Measurements from ENCODE around the gene IFNL3.
"Not testable (repeated sequence)": the region's sequence is repeated elsewhere in the genome, so short reads cannot be mapped to it uniquely, and the experiment has no call there.

Gene IFNL3

GRCh38 chr19:39253374-39254149 lies 8.8 kb upstream of the IFNL3 start:
- no peak for DNase-seq

GRCh38 chr19:39252458-39252857 lies 7.7 kb upstream of the IFNL3 start:
- DNase-seq = no peak

GRCh38 chr19:39251846-39252245 lies 7.0 kb upstream of the IFNL3 start:
- no peak for DNase-seq

- DNase-seq = no peak
Observed at GRCh38 chr19:39251081-39251480, 6.3 kb upstream of the IFNL3 start.

DNA sequence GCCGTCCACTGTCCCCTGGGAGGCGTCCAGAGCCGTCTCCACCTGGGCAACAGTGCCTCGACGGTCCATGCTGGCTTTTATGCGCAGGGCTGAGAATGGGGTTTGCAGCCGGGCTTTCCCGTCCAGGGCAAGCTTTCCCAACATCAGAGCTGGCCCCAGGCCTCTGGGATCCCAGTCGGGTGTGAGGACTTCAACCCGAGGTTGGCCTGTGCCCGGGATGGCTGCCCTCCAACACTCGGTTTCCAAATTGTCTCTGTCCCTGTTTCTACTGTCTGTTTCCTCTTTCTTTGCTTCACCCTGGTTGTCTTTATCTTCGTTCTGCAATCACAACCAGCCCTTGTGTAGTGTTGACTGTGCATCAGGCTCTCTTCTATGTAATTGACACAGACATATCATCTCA lies 4.0 kb upstream of the IFNL3 start, which contains the start of gene IFNL4:
Gene IFNL4, minus strand, starts transcription at position 51 of the 400 bp plus-strand sequence.
- no peak for DNase-seq

DNA sequence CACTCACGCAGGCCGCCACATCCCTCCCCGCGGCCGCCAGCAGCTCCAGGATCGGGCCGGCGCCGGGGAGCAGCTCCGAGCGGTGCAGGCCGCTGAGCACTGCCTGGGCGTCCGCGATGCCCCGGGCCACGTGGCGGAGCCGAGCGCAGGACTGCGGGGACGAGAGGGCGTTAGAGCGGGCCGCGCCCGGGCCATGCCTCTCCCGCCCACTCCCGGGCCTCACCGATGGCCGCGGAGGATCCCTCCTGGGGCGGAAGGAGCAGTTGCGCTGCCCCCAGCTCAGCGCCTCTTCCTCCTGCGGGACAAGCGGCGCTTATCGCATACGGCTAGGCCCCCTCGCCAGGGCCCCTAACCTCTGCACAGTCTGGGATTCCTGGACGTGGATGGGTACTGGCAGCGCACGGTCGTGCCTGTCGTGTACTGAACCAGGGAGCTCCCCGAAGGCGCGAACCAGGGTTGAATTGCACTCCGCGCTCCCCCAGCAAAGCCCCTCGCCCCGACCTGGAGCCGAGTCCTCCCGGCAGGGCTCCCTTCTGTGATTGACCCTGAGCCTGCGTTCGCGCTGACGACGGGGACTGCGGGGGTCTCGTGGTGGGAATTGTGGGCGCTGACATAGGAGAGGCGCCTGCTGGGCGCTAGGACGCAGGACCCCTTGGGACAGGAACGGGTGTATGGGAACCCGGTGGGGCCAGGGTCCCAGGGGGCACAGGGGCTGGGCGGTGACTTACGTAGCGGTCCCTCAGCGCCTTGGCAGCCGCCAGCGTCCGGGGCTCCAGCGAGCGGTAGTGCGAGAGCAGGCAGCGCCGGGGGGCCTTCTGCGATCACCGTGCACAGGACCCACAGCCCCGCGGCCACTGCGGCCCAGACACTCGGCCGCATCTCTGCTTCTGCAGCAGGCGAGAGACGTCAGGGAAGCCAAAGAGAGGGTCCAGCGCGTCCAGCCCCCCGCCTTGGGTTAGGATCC lies 3.2 kb upstream of the IFNL3 start:
- no peak for DNase-seq

DNA sequence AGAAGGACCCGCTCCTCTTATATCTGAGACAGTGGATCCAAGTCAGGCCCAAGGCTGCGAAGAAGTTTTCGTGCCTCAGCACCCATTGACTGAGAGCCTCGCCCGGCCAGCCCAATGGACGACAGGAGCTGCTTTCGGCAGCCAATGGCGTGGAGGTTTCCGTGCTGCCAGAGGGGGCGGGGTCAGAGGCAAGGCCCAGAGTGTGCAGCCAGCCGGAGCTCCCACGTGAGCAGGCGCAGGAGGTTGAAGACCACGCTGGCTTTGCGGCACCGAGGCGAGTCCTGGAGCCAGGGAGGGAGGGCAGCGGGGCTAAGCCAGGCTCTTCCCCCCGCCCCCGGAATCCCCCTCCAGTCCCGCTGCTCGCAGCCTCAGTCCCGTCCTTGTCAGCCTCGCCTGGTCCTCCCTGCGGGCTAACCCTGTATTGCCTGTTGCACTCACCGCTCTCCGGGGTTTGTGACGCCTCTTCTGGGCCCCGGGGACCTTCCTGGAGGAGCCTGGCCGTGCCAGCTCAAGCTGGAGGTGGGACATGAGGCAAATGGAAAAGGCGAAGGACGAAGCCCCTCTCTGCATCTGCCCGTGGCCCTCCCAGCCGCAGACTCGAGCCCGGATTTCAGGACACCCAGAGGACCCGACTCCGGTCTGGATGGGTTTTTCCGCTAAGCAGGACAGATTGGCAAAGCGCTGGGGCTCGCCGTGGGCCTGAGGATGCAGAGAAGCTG lies 2.3 kb upstream of the IFNL3 start:
- DNase-seq = peak in 24 of 58 donors; percentile 2 to 51 (median 12)

DNA sequence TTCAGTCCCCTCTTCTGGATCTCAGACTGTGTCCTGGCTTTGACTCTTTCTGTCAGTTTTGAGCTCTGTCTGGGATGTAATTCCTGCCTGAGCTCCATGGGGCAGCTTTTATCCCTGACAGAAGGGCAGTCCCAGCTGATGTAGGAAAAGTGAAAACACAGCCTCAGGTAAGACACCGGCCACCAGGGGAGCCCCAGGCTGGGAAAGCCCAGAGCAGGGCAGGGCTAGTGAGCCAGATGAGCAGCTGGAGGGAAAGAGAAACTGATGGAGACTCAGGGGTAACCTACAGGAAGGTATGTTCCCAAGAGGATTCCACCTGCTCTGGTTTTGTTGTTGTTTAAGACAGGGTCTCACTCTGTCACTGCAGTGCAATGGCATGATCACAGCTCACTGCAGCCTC lies 360 bp upstream of the IFNL3 start:
- not testable (repeated sequence) for DNase-seq

DNA sequence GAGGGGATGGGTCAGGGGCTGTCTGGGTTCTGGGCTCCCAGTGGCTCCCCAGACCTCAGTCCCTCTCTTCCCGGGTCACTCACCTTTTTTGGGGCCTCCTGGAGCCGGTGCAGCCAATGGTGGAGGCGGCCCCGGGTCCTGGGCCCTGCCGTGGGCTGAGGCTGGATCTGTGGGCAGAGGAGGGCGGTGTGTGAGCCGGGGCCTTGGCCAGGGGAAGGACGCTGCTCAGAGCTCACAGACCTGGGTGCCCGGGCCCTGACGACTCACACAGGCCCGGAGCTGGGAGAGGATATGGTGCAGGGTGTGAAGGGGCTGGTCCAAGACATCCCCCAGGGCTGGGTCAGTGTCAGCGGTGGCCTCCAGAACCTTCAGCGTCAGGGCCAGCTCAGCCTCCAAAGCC lies 1.1 kb downstream of the IFNL3 start:
- not testable (repeated sequence) for DNase-seq

DNA sequence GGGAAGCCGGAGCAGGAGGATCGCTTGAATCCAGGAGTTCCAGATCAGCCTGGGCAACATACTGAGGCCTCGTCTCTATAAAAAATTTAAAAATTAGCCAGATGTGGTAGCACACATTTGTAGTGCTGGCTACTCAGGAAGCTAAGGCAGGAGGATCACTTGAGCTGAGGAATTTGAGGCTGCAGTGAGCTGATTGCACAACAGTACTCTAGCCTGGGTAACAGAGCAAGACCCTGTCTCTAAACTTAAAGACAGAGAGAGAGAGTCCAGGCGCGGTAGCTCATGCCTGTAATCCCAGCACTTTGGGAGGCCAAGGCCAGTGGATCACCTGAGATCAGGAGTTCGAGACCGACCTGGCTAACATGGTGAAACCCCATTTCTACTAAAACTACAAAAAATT lies 4.4 kb downstream of the IFNL3 start:
- no peak for DNase-seq

GRCh38 chr19:39238944-39239343 lies 5.9 kb downstream of the IFNL3 start:
- no peak for DNase-seq

DNA sequence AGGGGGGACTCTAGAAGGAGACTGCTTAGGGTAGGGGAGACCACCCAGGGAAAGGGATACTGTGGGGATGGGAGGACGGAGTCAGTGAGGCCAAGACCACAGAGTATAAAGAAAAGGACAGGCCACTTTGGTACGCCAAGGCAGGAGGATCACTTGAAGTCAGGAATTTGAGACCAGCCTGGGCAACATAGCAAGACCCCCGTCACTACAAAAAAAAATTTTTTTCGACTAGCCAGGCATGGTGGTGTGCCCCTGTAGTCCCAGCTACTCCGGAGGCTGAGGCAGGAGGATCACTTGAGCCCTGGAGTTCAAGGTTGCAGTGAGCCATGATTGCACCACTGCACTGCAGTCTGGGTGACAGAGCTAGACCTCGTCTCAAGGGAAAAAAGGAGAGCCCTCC lies 6.6 kb downstream of the IFNL3 start:
- no peak for DNase-seq

DNA sequence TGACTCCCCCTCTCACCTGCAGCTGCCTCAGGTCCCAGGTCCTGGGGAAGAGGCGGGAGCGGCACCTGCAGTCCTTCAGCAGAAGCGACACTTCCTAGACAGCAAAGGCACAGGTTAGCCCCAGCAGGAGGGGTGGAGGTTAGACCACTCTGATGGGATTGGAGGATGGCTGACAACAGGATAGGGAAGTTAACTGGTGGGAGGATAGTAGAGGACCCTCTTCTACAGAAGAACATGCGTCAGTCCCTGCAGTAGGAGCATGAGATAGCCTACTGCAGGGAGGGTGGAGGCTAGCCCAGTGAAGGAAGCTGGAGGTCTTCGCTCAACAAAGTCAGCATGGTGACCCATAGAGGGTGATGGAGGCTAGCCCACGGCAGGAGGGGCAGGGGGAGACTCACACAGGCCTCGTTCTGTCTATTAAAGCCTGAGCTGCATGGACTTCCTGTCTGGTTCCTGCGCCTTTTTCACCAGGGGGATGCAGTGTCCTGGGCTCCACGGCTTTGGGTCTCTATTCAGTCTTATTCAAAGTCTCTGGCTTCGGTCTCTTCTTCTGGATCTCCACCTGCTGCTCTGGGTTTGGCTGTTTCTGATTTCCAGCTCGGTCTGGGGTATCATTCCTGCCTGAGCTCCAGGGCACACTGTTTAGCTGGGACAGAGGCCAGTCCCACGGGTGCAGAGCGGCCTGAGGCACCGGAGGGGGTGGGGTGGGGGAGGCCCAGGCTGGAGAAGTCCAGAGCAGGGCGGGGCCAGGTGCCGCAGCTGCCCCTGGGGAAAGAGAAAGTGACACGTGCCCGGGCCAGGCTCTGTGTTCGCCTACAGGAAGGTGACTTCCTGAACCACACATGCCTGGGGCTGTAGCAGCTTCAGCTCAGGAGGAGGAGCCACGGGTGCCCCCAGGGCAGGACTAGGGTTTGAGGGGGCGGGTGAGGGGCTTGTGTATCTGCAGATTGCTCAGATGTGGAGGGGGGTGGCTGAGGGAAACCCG lies 7.3 kb downstream of the IFNL3 start:
- DNase-seq = no peak

DNA sequence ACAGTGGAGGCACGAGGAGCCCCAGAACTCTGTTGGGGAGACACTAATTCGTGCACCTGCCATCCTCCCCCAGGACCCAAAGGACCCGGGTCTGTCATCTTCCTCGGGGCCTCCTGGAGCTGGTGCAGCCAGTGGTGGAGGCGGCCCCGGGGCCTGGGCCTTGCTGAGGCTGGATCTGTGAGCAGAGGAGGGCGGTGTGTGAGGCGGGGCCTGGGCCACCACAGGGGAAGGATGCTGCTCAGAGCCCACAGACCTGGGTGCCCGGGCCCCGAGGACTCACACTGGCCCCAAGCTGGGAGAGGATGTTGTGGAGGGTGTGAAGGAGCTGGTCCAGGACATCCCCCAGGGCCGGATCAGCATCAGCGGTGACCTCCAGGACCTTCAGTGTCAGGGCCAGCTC lies 8.3 kb downstream of the IFNL3 start:
- DNase-seq = no peak

DNA sequence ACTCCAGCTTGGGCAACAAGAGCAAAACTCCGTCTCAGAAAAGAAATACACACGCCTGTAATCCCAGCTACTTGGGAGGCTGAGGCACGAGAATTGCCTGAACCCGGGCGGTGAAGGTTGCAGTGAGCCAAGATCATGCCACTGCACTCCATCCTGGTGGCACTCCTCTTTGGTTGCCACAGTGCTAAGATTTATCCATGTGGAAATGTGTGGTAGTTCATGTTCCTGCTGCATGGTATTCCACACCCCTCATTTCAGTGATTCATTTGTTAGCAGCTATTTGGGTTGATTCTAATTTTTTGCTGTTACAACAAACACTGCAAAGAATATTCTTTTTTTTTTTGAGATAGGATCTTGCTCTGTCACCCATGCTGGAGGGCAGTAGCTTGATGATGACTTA lies 12.1 kb downstream of the IFNL3 start:
- no peak for DNase-seq

GRCh38 chr19:39230096-39230764 lies 14.6 kb downstream of the IFNL3 start:
- DNase-seq = no peak

- DNase-seq = no peak
Observed at GRCh38 chr19:39224910-39225309, 19.9 kb downstream of the IFNL3 start.

- no peak for DNase-seq
Observed at GRCh38 chr19:39223703-39224279, 21.0 kb downstream of the IFNL3 start.

- DNase-seq = not testable (repeated sequence)
Observed at GRCh38 chr19:39219108-39219507, 25.7 kb downstream of the IFNL3 start.
